HepG2 (cell line): ENCODE measurements around the gene STX12. TPM values are rescaled to one million over a fixed set of nuclear protein-coding genes. Genes with fewer than 3 reads are reported as not detected.

Experiments
- ATM ChIP-seq: fragments of 450-650 bp; IDR thresholded peaks from 2 replicates; pipeline ENCODE4 v1.7.1; 2017; ENCODE audit warnings: mild to moderate bottlenecking, borderline replicate concordance
- CAMTA2 ChIP-seq: sonication (generic); formaldehyde crosslinking; IDR thresholded peaks from 2 replicates; pipeline ENCODE4 v1.4.0; 2020; ENCODE audit warnings: mild to moderate bottlenecking, missing genetic modification reagents, borderline replicate concordance
- CEBPB ChIP-seq: IDR thresholded peaks from 2 replicates; pipeline ENCODE4 v1.6.1; 2011; ENCODE audit warnings: low read depth, low read length, improper control_type of control experiment, borderline replicate concordance
- ESRRA ChIP-seq: sonication (generic); formaldehyde crosslinking; IDR thresholded peaks from 2 replicates; pipeline ENCODE4 v1.5.1; 2020; ENCODE audit warnings: mild to moderate bottlenecking, low read depth, missing genetic modification reagents
- FOXJ3 ChIP-seq: sonication (generic); formaldehyde crosslinking; IDR thresholded peaks from 2 replicates; pipeline ENCODE4 v1.4.0; 2020; ENCODE audit warnings: missing genetic modification reagents, mild to moderate bottlenecking, borderline replicate concordance
- FOXK1 ChIP-seq: sonication (generic); formaldehyde crosslinking; IDR thresholded peaks from 2 replicates; pipeline ENCODE4 v1.4.0; 2020; ENCODE audit warnings: low read depth, missing genetic modification reagents, borderline replicate concordance
- GABPB1 ChIP-seq: IDR thresholded peaks from 2 replicates; pipeline ENCODE4 v1.6.1; 2016; ENCODE audit warnings: mild to moderate bottlenecking, missing genetic modification reagents, moderate library complexity, missing compliant biosample characterization
- GPN1 ChIP-seq: sonication (generic); formaldehyde crosslinking; IDR thresholded peaks from 2 replicates; pipeline ENCODE4 v1.5.1; 2020; ENCODE audit warnings: missing genetic modification reagents, borderline replicate concordance
- HOXA7 ChIP-seq: sonication (generic); formaldehyde crosslinking; IDR thresholded peaks from 2 replicates; pipeline ENCODE4 v1.8.1; 2022; ENCODE audit warnings: mild to moderate bottlenecking, missing genetic modification reagents, moderate library complexity
- RBM39 ChIP-seq: fragments of 200-400 bp; formaldehyde crosslinking; IDR thresholded peaks from one replicate; pipeline ENCODE4 v1.6.1; 2018; ENCODE audit warnings: antibody characterized with exemption, mild to moderate bottlenecking, low read depth, low read length; ENCODE audit not compliant: poor library complexity, severe bottlenecking
- SMAD3 ChIP-seq: sonication (generic); formaldehyde crosslinking; IDR thresholded peaks from 2 replicates; pipeline ENCODE4 v1.4.0; 2020; ENCODE audit warnings: missing genetic modification reagents
- SOX13 ChIP-seq, 3 experiments: fragments of 450-650 bp in 1 of 3; sonication (generic) in 1 of 3; formaldehyde crosslinking in 1 of 3; IDR thresholded peaks in 2 of 3; conservative IDR thresholded peaks in 1 of 3; 2 replicates each; pipeline versions ENCODE4 v1.5.0 to v1.6.1; 2016 to 2020; ENCODE audit warnings: antibody characterized with exemption in 1 of 3, mild to moderate bottlenecking in 1 of 3, missing compliant biosample characterization in 1 of 3, missing genetic modification reagents in 1 of 3, moderate library complexity in 1 of 3
- SUZ12 ChIP-seq: fragments of 150-350 bp; IDR thresholded peaks from 2 replicates; pipeline ENCODE4 v1.6.1; 2014; ENCODE audit warnings: low read depth, low read length
- TRIM24 ChIP-seq: sonication (generic); formaldehyde crosslinking; IDR thresholded peaks from 2 replicates; pipeline ENCODE4 v1.8.0; 2022; ENCODE audit warnings: mild to moderate bottlenecking, missing genetic modification reagents
- ZBTB42 ChIP-seq: sonication (generic); formaldehyde crosslinking; IDR thresholded peaks from 2 replicates; pipeline ENCODE4 v1.5.0; 2020; ENCODE audit warnings: mild to moderate bottlenecking, missing genetic modification reagents
- ZFP37 ChIP-seq: sonication (generic); formaldehyde crosslinking; IDR thresholded peaks from 2 replicates; pipeline ENCODE4 v1.4.0; 2020; ENCODE audit warnings: missing genetic modification reagents, borderline replicate concordance
- ZNF234 ChIP-seq: sonication (generic); formaldehyde crosslinking; conservative IDR thresholded peaks from 2 replicates; pipeline ENCODE4 v1.5.1; 2020; ENCODE audit warnings: mild to moderate bottlenecking, missing genetic modification reagents
- ZNF451 ChIP-seq: sonication (generic); formaldehyde crosslinking; IDR thresholded peaks from 2 replicates; pipeline ENCODE4 v1.5.0; 2020; ENCODE audit warnings: mild to moderate bottlenecking, missing genetic modification reagents
- ZNF598 ChIP-seq: sonication (generic); formaldehyde crosslinking; IDR thresholded peaks from 2 replicates; pipeline ENCODE4 v1.5.1; 2020; ENCODE audit warnings: mild to moderate bottlenecking, missing genetic modification reagents, borderline replicate concordance
- ZNF605 ChIP-seq: sonication (generic); formaldehyde crosslinking; IDR thresholded peaks from 2 replicates; pipeline ENCODE4 v1.8.0; 2022; ENCODE audit warnings: mild to moderate bottlenecking, missing genetic modification reagents
- ZNF713 ChIP-seq: sonication (generic); formaldehyde crosslinking; IDR thresholded peaks from 2 replicates; pipeline ENCODE4 v1.4.0; 2020; ENCODE audit warnings: mild to moderate bottlenecking, missing genetic modification reagents
- ZNF737 ChIP-seq: sonication (generic); formaldehyde crosslinking; IDR thresholded peaks from 2 replicates; pipeline ENCODE4 v1.5.0; 2020; ENCODE audit warnings: missing genetic modification reagents, mild to moderate bottlenecking, borderline replicate concordance
- polyA plus RNA-seq, 8 experiments: library from polyadenylated mRNA; depleted of rRNA in 3 of 8; stranded (reverse) in 7 of 8; unstranded in 1 of 8; fragments of >200 nt; fragmentation: Illumina TruSeq in 4 of 8; extraction: Trizol in 4 of 8; gene quantifications; 2 replicates each; pipeline versions ENCODE4 v1.2.1 to v1.2.3, GENCODE V29; 2011 to 2016; ENCODE audit warnings: low read depth in 4 of 8, missing spikeins in 1 of 8, mixed read lengths in 1 of 8; ENCODE audit not compliant: insufficient read depth in 1 of 8
- total RNA-seq, 5 experiments: library from RNA; depleted of rRNA; stranded (reverse); fragments of >200 nt; fragmentation: Illumina TruSeq; extraction: Trizol; gene quantifications; 2 replicates each; pipeline ENCODE4 v1.2.3, GENCODE V29; 2016; ENCODE audit warnings: low read depth in 1 of 5
- TF ChIP-seq, protein P1 (sequence below): IDR thresholded peaks from 2 replicates; pipeline ENCODE4 v1.6.1; 2016; ENCODE audit warnings: mild to moderate bottlenecking, missing biosample characterization, missing genetic modification reagents
- TF ChIP-seq, protein P2 (sequence below): sonication (generic); formaldehyde crosslinking; IDR thresholded peaks from 2 replicates; pipeline ENCODE4 v1.5.0; 2020; ENCODE audit warnings: missing genetic modification reagents
- TF ChIP-seq, protein P3 (sequence below): sonication (generic); formaldehyde crosslinking; IDR thresholded peaks from 2 replicates; pipeline ENCODE4 v1.8.1; 2022; ENCODE audit warnings: mild to moderate bottlenecking, missing genetic modification reagents
- TF ChIP-seq, protein P4 (sequence below): sonication (generic); formaldehyde crosslinking; IDR thresholded peaks from 2 replicates; pipeline ENCODE4 v1.4.0; 2020; ENCODE audit warnings: missing genetic modification reagents

STX12 gene
- total and polyA plus RNA-seq, 2 of the 13 experiments (the other 11 are each of a cell fraction or from before 2014, with no cell fraction given) = 9.0 to 19.7 TPM

DNA sequence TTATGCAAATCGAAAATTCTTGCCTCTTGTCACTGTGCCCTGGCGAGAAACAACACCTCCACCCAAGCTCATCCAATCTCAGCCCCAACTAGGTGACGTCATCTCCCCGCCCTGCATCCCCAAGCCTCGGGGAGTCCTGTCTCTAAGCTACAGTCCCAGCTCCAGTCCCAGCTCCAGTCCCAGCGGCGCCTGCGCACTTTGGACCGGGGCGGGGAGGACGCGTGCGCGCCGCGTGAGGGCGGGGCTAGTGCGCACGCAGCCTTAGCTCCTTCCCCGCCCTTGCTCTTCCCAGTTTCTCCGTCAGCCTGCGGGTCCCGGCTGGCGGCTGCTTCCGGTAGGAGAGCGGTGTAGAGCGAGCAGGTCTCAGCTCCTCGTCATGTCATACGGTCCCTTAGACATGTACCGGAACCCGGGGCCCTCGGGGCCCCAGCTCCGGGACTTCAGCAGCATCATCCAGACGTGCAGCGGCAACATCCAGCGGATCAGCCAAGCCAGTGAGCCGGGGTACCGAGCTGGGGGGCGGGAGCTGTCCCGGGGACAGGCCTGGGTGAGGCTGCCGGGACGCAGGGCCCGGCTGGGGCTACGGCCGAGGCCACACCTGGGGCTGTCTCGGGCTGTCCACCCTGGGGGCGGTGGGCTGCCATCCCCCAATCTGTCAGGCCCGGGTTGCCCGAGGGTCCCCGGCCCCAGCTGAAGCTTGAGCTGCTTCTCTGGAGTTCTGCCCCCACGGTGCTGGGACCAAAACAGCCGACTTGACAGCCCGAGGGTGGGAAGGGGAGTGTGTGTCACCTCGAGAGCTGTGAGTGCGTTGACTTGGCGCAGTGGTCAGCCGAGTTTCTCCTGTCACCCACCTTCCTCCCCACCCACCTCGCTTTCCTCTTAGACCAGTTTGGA is at the start of gene STX12 (continued):
- TF ChIP-seq GPN1 (CRISPR knock-in tag) (no peak), ZBTB42 (CRISPR knock-in tag) (no peak), TRIM24 (CRISPR knock-in tag) (no peak), ZNF713 (0 out of 2 replicates have a peak, but pooled peaks have one; percentile 24), ESRRA (CRISPR knock-in tag) (no peak), ZNF605 (CRISPR knock-in tag) (peak; percentile 87), CAMTA2 (CRISPR knock-in tag) (no peak), SMAD3 (CRISPR knock-in tag) (no peak), SUZ12 (no peak), FOXK1 (CRISPR knock-in tag) (no peak; the same call in 1 of the 2 replicates), ZNF598 (no peak), CEBPB (no peak), SOX13 (IDR thresholded peaks at IDR 0.05) (no peak), SOX13 (CRISPR knock-in tag; conservative IDR thresholded peaks at IDR 0.05 in 1 of 2, IDR thresholded peaks at IDR 0.05 in 1 of 2) (no peak), HOXA7 (no peak), RBM39 (no peak), ZFP37 (no peak), ZNF451 (peak; percentile 33; the same call in 1 of the 2 replicates), FOXJ3 (CRISPR knock-in tag) (no peak), ZNF234 (CRISPR knock-in tag) (no peak), ZNF737 (CRISPR knock-in tag) (no peak), ATM (no peak), GABPB1 (CRISPR knock-in tag) (peak; percentile 93)
- TF ChIP-seq, protein P1, sequence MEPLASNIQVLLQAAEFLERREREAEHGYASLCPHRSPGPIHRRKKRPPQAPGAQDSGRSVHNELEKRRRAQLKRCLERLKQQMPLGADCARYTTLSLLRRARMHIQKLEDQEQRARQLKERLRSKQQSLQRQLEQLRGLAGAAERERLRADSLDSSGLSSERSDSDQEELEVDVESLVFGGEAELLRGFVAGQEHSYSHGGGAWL (CRISPR knock-in tag) = peak; percentile 69; the same call in 1 of the 2 replicates
- TF ChIP-seq, protein P2, sequence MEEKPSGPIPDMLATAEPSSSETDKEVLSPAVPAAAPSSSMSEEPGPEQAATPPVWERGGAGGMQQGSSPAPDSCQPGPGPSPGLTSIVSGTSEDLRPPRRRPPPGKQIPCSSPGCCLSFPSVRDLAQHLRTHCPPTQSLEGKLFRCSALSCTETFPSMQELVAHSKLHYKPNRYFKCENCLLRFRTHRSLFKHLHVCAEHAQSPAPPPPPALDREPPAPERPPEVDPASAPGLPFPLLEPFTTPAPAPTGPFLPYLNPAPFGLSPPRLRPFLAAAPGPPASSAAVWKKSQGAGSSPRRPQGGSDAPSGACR (CRISPR knock-in tag) = no peak; the same call in 1 of the 2 replicates
- TF ChIP-seq, protein P3, sequence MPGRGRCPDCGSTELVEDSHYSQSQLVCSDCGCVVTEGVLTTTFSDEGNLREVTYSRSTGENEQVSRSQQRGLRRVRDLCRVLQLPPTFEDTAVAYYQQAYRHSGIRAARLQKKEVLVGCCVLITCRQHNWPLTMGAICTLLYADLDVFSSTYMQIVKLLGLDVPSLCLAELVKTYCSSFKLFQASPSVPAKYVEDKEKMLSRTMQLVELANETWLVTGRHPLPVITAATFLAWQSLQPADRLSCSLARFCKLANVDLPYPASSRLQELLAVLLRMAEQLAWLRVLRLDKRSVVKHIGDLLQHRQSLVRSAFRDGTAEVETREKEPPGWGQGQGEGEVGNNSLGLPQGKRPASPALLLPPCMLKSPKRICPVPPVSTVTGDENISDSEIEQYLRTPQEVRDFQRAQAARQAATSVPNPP (CRISPR knock-in tag) = no peak
- TF ChIP-seq, protein P4, sequence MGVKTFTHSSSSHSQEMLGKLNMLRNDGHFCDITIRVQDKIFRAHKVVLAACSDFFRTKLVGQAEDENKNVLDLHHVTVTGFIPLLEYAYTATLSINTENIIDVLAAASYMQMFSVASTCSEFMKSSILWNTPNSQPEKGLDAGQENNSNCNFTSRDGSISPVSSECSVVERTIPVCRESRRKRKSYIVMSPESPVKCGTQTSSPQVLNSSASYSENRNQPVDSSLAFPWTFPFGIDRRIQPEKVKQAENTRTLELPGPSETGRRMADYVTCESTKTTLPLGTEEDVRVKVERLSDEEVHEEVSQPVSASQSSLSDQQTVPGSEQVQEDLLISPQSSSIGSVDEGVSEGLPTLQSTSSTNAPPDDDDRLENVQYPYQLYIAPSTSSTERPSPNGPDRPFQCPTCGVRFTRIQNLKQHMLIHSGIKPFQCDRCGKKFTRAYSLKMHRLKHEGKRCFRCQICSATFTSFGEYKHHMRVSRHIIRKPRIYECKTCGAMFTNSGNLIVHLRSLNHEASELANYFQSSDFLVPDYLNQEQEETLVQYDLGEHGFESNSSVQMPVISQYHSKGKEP = no peak
